GM12878 (cell line): ENCODE results near the gene OLR1.

ENCODE experiments used
- ATF2 ChIP-seq: IDR thresholded peaks from 2 replicates; pipeline ENCODE4 v1.6.1; 2012; ENCODE audit warnings: low read length, inconsistent platforms
- BMI1 ChIP-seq: fragments of 450-650 bp; IDR thresholded peaks from 2 replicates; pipeline ENCODE4 v1.6.1; 2016; ENCODE audit warnings: mild to moderate bottlenecking, moderate library complexity, borderline replicate concordance
- CTCF ChIP-seq, 3 experiments: IDR thresholded peaks in 2 of 3; conservative IDR thresholded peaks in 1 of 3; 2 replicates each; pipeline ENCODE4 v1.5.1; 2011; ENCODE audit warnings: low read depth in 3 of 3, low read length in 3 of 3, mild to moderate bottlenecking in 3 of 3, control low read depth in 2 of 3, moderate library complexity in 2 of 3, inconsistent platforms in 1 of 3, mixed read lengths in 1 of 3; ENCODE audit not compliant: control insufficient read depth in 2 of 3, insufficient read depth in 1 of 3; ENCODE audit errors: extremely low read depth in 1 of 3
- EP300 ChIP-seq, 2 experiments: fragments of 150-350 bp in 1 of 2; IDR thresholded peaks; 2 replicates each; pipeline ENCODE4 v1.6.1; 2011 to 2012; ENCODE audit warnings: low read depth in 2 of 2, low read length in 2 of 2, borderline replicate concordance in 1 of 2, improper control_type of control experiment in 1 of 2, inconsistent platforms in 1 of 2; ENCODE audit not compliant: control insufficient read depth in 1 of 2
- MAX ChIP-seq: IDR thresholded peaks from 2 replicates; pipeline ENCODE4 v1.6.1; 2012; ENCODE audit warnings: low read depth, low read length, improper control_type of control experiment
- NFIC ChIP-seq: IDR thresholded peaks from 2 replicates; pipeline ENCODE4 v1.6.1; 2012; ENCODE audit warnings: low read depth, mild to moderate bottlenecking, inconsistent platforms, low read length, moderate library complexity
- NRF1 ChIP-seq: conservative IDR thresholded peaks from 2 replicates; pipeline ENCODE4 v1.6.1; 2011; ENCODE audit warnings: mild to moderate bottlenecking, low read depth, low read length, improper control_type of control experiment
- POLR2A ChIP-seq: IDR thresholded peaks from 2 replicates; pipeline ENCODE4 v1.6.1; 2011; ENCODE audit warnings: low read depth, mild to moderate bottlenecking, low read length
- POLR2AphosphoS5 ChIP-seq: IDR thresholded peaks from 2 replicates; pipeline ENCODE4 v1.6.1; 2011; ENCODE audit warnings: mild to moderate bottlenecking, low read length, inconsistent platforms
- SKIL ChIP-seq: fragments of 450-650 bp; IDR thresholded peaks from 2 replicates; pipeline ENCODE4 v1.6.1; 2017; ENCODE audit warnings: mild to moderate bottlenecking, low read depth, inconsistent platforms; ENCODE audit not compliant: poor library complexity, severe bottlenecking
- SUZ12 ChIP-seq: fragments of 200-600 bp; sonication (generic); IDR thresholded peaks from one replicate; pipeline ENCODE4 v1.6.1; 2018; ENCODE audit warnings: antibody characterized with exemption, mild to moderate bottlenecking; ENCODE audit not compliant: unreplicated experiment
- USF2 ChIP-seq: IDR thresholded peaks from 2 replicates; pipeline ENCODE4 v1.6.1; 2011; ENCODE audit warnings: low read depth, low read length, improper control_type of control experiment, borderline replicate concordance
- ZNF274 ChIP-seq: IDR thresholded peaks from one replicate; pipeline ENCODE4 v1.8.0; 2011; ENCODE audit not compliant: insufficient read length, insufficient read depth
- ZZZ3 ChIP-seq: IDR thresholded peaks from 2 replicates; pipeline ENCODE4 v1.6.1; 2011; ENCODE audit warnings: low read depth; ENCODE audit not compliant: control insufficient read depth, insufficient read length

GRCh38 chr12:10212739-10213131, 40.8 kb upstream of the OLR1 start, which contains the start of gene GABARAPL1:
- TF ChIP-seq NFIC, result no peak
- TF ChIP-seq EP300 (IDR thresholded peaks at IDR 0.05; ENCODE audit: borderline replicate concordance in 1 of 2, control insufficient read depth in 1 of 2, low read depth in 2 of 2, low read length in 2 of 2), result no peak
- no peak for TF ChIP-seq POLR2AphosphoS5
- no peak for TF ChIP-seq CTCF (IDR thresholded peaks at IDR 0.05 in 2 of 3, conservative IDR thresholded peaks at IDR 0.05 in 1 of 3; ENCODE audit: control insufficient read depth in 2 of 3, extremely low read depth in 1 of 3, insufficient read depth in 1 of 3, low read depth in 3 of 3, low read length in 3 of 3)
- no peak for TF ChIP-seq NRF1
- TF ChIP-seq SKIL, result no peak
- no peak for TF ChIP-seq MAX
- no peak for TF ChIP-seq SUZ12
- TF ChIP-seq POLR2A, result no peak; the same call in 1 of the 2 replicates
- TF ChIP-seq ZNF274, result no peak
- TF ChIP-seq BMI1, result no peak
- TF ChIP-seq USF2, result no peak
- 0 out of 2 replicates have a peak, but pooled peaks have one; percentile 31 for TF ChIP-seq ATF2
- TF ChIP-seq ZZZ3, result no peak
